Superior temporal gyrus (tissue), 1 donor: Measurements from ENCODE around the gene ANKRD40.

Experiments used
- DNase-seq: peaks from one replicate; pipeline ENCODE4 v3.0.0-alpha.2; 2016; ENCODE audit errors: extremely low spot score

ANKRD40 gene

GRCh38 chr17:50645748-50646682 lies 61.7 kb downstream of the ANKRD40 start:
- DNase-seq, result no peak
